K562 (cell line): ENCODE measurements around the gene SUGP1. TPM values are rescaled to one million over a fixed set of nuclear protein-coding genes. Genes with fewer than 3 reads are reported as not detected.

Experiments
- ATF7 ChIP-seq: fragments of 450-650 bp; IDR thresholded peaks from 2 replicates; pipeline ENCODE4 v1.7.1; 2014; ENCODE audit warnings: mild to moderate bottlenecking, moderate library complexity
- BRF1 ChIP-seq: IDR thresholded peaks from 3 replicates; pipeline ENCODE4 v1.6.1; 2011; ENCODE audit warnings: borderline replicate concordance, mild to moderate bottlenecking; ENCODE audit not compliant: insufficient read length; ENCODE audit errors: extremely low read depth
- CHCHD3 ChIP-seq: fragments of 250-450 bp; sonication (Bioruptor Pico); IDR thresholded peaks from 2 replicates; pipeline ENCODE4 v2.1.2; 2022; ENCODE audit warnings: mild to moderate bottlenecking
- CREB5 ChIP-seq: fragments of 250-450 bp; sonication (Bioruptor Pico); IDR thresholded peaks from 2 replicates; pipeline ENCODE4 v1.5.0; 2020; ENCODE audit warnings: mild to moderate bottlenecking
- CUX1 ChIP-seq: fragments of 200-800 bp; sonication (Bioruptor generic); IDR thresholded peaks from 2 replicates; pipeline ENCODE4 v1.6.1; 2016; ENCODE audit warnings: missing genetic modification characterization, missing compliant biosample characterization
- FOXM1 ChIP-seq, 2 experiments: fragments of 450-650 bp in 1 of 2; sonication (generic) in 1 of 2; formaldehyde crosslinking in 1 of 2; IDR thresholded peaks; 2 replicates each; pipeline versions ENCODE4 v1.6.1 to v1.9.0; 2017 to 2022; ENCODE audit warnings: low read depth in 2 of 2, mild to moderate bottlenecking in 2 of 2, missing genetic modification reagents in 1 of 2, moderate library complexity in 1 of 2
- JUNB ChIP-seq: fragments of 450-650 bp; formaldehyde crosslinking; conservative IDR thresholded peaks from 2 replicates; pipeline ENCODE4 v1.4.0; 2020; ENCODE audit warnings: mild to moderate bottlenecking
- MAFK ChIP-seq: IDR thresholded peaks from 2 replicates; pipeline ENCODE4 v1.6.1; 2011; ENCODE audit warnings: low read length, improper control_type of control experiment
- MTA2 ChIP-seq: fragments of 450-650 bp; IDR thresholded peaks from 2 replicates; pipeline ENCODE4 v1.6.1; 2016; ENCODE audit warnings: low read depth
- NCOA1 ChIP-seq: fragments of 450-650 bp; IDR thresholded peaks from 2 replicates; pipeline ENCODE4 v1.6.1; 2016; ENCODE audit warnings: low read depth
- NCOA2 ChIP-seq, 2 experiments: fragments of 450-650 bp; IDR thresholded peaks; 2 replicates each; pipeline ENCODE4 v1.6.1; 2018; ENCODE audit warnings: mild to moderate bottlenecking in 2 of 2, moderate library complexity in 1 of 2; ENCODE audit not compliant: partially characterized antibody in 2 of 2
- PHB2 ChIP-seq: fragments of 450-650 bp; IDR thresholded peaks from 2 replicates; pipeline ENCODE4 v1.6.1; 2017; ENCODE audit warnings: low read depth
- POLR3G ChIP-seq: IDR thresholded peaks from 2 replicates; pipeline ENCODE4 v1.6.1; 2011; ENCODE audit not compliant: insufficient read length, insufficient replicate concordance; ENCODE audit errors: extremely low read depth
- SMAD2 ChIP-seq: fragments of 150-350 bp; IDR thresholded peaks from 2 replicates; pipeline ENCODE4 v1.6.1; 2014; ENCODE audit warnings: low read depth, mild to moderate bottlenecking, low read length
- STAG1 ChIP-seq: sonication (generic); formaldehyde crosslinking; IDR thresholded peaks from 2 replicates; pipeline ENCODE4 v1.5.0; 2020; ENCODE audit warnings: missing genetic modification reagents, borderline replicate concordance
- U2AF1 ChIP-seq: fragments of 200-400 bp; formaldehyde crosslinking; optimal IDR thresholded peaks from 2 replicates; pipeline ENCODE3; 2017; ENCODE audit warnings: mild to moderate bottlenecking, low read depth, low read length, moderate library complexity
- ZNF76 ChIP-seq: fragments of 250-450 bp; sonication (Bioruptor Pico); IDR thresholded peaks from 2 replicates; pipeline ENCODE4 v1.4.0; 2020; ENCODE audit warnings: mild to moderate bottlenecking, moderate library complexity, borderline replicate concordance
- polyA plus RNA-seq, 8 experiments: library from polyadenylated mRNA; depleted of rRNA in 4 of 8; stranded (reverse) in 5 of 8; unstranded in 3 of 8; fragments of >200 nt; fragmentation: Nextera tagmentation in 2 of 8; fragmentation: Illumina TruSeq in 1 of 8; extraction: Ambion mirVana in 2 of 8; extraction: Trizol in 1 of 8; gene quantifications; 2 replicates each; pipeline versions ENCODE4 v1.2.1 to v1.2.3, GENCODE V29; 2011 to 2014; ENCODE audit warnings: inconsistent platforms in 1 of 8, missing spikeins in 1 of 8
- total RNA-seq, 7 experiments: library from RNA; depleted of rRNA in 6 of 7; stranded (reverse); fragments of >200 nt in 6 of 7; fragmentation: Illumina TruSeq in 2 of 7; extraction: Trizol in 2 of 7; gene quantifications; 2 replicates each; pipeline versions ENCODE4 v1.2.1 to v1.2.3, GENCODE V29; 2011 to 2021; ENCODE audit warnings: low replicate concordance in 1 of 7
- TF ChIP-seq, protein P1 (sequence below), 3 experiments: IDR thresholded peaks in 2 of 3; conservative IDR thresholded peaks in 1 of 3; 2 replicates each; pipeline ENCODE4 v1.5.1; 2011 to 2012; ENCODE audit warnings: low read length in 3 of 3, mild to moderate bottlenecking in 3 of 3, control low read depth in 2 of 3, improper control_type of control experiment in 1 of 3, inconsistent platforms in 1 of 3, low read depth in 1 of 3, mixed read lengths in 1 of 3, moderate library complexity in 1 of 3; ENCODE audit not compliant: insufficient read depth in 2 of 3
- TF ChIP-seq, protein P2 (sequence below): fragments of 250-450 bp; sonication (Bioruptor Pico); IDR thresholded peaks from 2 replicates; pipeline ENCODE4 v1.8.0; 2021; ENCODE audit warnings: moderate library complexity, mild to moderate bottlenecking, inconsistent platforms

Gene SUGP1
- total and polyA plus RNA-seq, 9 of the 15 experiments (the other 6 are each of a cell fraction or from before 2014, with no cell fraction given) = 1.0 to 53.3 (median 32.4) TPM

DNA sequence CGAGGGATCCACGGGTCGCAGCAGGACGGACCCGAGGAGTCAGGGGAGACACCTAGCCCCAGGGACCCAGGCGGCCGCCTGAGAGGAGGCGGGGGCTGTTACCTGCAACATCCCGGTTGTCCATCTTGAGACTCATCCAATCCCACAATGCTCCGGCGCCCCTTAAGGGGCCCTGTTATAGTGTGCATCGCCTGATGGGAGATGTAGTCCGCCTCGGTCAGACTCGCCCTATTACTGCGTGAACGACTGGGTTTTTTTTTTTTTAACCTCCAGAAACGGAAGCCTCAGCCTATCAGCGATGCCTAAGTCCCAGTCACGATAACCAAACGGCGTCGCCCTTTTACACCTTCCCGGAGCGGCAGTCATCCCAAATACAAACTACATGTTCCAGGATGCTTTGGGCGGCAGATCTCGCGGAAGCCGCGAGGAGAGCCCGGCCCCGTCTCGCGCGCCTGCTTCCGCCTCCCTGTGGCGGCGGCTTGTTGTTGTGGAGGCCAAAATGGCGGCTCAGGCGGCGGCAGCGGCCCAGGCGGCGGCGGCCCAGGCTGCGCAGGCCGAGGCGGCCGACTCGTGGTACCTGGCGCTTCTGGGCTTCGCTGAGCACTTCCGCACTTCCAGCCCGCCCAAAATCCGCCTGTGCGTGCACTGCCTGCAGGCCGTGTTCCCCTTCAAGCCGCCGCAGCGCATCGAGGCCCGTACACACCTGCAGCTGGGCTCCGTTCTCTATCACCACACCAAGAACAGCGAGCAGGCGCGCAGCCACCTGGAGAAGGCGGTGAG is at the start of gene SUGP1, which contains the start of gene MAU2 (continued):
- TF ChIP-seq MAFK (0 out of 2 replicates have a peak, but pooled peaks have one; percentile 0), MTA2 (no peak), JUNB (CRISPR knock-in tag) (no peak), NCOA2 (IDR thresholded peaks at IDR 0.05; ENCODE audit: partially characterized antibody in 2 of 2) (no peak), STAG1 (0 out of 2 replicates have a peak, but pooled peaks have one; percentile 27), CHCHD3 (no peak), NCOA1 (no peak), SMAD2 (no peak), BRF1 (no peak), ZNF76 (CRISPR knock-in tag) (no peak), FOXM1 (IDR thresholded peaks at IDR 0.05; ENCODE audit: low read depth) (peak; percentile 95), FOXM1 (CRISPR knock-in tag; IDR thresholded peaks at IDR 0.05; ENCODE audit: low read depth) (peak; percentile 92; the same call in 1 of the 2 replicates), CREB5 (CRISPR knock-in tag) (no peak), POLR3G (no peak), CUX1 (no peak), U2AF1 (no peak), ATF7 (peak; percentile 80), PHB2 (no peak)
- TF ChIP-seq, protein P1, sequence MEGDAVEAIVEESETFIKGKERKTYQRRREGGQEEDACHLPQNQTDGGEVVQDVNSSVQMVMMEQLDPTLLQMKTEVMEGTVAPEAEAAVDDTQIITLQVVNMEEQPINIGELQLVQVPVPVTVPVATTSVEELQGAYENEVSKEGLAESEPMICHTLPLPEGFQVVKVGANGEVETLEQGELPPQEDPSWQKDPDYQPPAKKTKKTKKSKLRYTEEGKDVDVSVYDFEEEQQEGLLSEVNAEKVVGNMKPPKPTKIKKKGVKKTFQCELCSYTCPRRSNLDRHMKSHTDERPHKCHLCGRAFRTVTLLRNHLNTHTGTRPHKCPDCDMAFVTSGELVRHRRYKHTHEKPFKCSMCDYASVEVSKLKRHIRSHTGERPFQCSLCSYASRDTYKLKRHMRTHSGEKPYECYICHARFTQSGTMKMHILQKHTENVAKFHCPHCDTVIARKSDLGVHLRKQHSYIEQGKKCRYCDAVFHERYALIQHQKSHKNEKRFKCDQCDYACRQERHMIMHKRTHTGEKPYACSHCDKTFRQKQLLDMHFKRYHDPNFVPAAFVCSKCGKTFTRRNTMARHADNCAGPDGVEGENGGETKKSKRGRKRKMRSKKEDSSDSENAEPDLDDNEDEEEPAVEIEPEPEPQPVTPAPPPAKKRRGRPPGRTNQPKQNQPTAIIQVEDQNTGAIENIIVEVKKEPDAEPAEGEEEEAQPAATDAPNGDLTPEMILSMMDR (IDR thresholded peaks at IDR 0.05 in 2 of 3, conservative IDR thresholded peaks at IDR 0.05 in 1 of 3; ENCODE audit: insufficient read depth in 2 of 3, low read depth in 1 of 3, low read length in 3 of 3) = peak; percentile 30 to 39 (median 32); a peak in 3 of 6 replicates
- TF ChIP-seq, protein P2, sequence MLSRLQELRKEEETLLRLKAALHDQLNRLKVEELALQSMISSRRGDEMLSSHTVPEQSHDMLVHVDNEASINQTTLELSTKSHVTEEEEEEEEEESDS = no peak
